H9 (cell line): ENCODE measurements around the gene IQSEC1. TPM values are rescaled to one million over a fixed set of nuclear protein-coding genes. Genes with fewer than 3 reads are reported as not detected.
A peak's percentile ranks its signal among the peaks of the same experiment; 100 is the strongest.

Experiments used
- DNase-seq: peaks from one replicate; pipeline ENCODE4 v3.0.0-alpha.2; 2017
- H2AFZ ChIP-seq: one replicate; pipeline ENCODE4 v1.6.1; 2013; ENCODE audit warnings: mild to moderate bottlenecking, low read length, control low read depth, moderate library complexity
- H2AK5ac ChIP-seq: 2 replicates; pipeline ENCODE4 v1.6.1; 2013; ENCODE audit warnings: low read length, control low read depth, mixed read lengths; ENCODE audit not compliant: insufficient read length
- H2BK120ac ChIP-seq: one replicate; pipeline ENCODE4 v1.6.1; 2013; ENCODE audit warnings: low read depth, mild to moderate bottlenecking, low read length, control low read depth, inconsistent platforms; ENCODE audit not compliant: poor library complexity, severe bottlenecking
- H2BK12ac ChIP-seq: 2 replicates; pipeline ENCODE4 v1.6.1; 2013; ENCODE audit warnings: low read length, control low read depth, mixed read lengths, low read depth; ENCODE audit not compliant: insufficient read length
- H2BK15ac ChIP-seq: 2 replicates; pipeline ENCODE4 v1.6.1; 2013; ENCODE audit warnings: low read depth, low read length, control low read depth
- H2BK20ac ChIP-seq: one replicate; pipeline ENCODE4 v1.6.1; 2013; ENCODE audit warnings: low read depth, mild to moderate bottlenecking, low read length, control low read depth, inconsistent platforms; ENCODE audit not compliant: poor library complexity, severe bottlenecking
- H2BK5ac ChIP-seq: 2 replicates; pipeline ENCODE4 v1.6.1; 2013; ENCODE audit warnings: low read length, control low read depth, mixed read lengths; ENCODE audit not compliant: insufficient read length
- H3K14ac ChIP-seq: 2 replicates; pipeline ENCODE4 v1.6.1; 2013; ENCODE audit warnings: low read length, control low read depth; ENCODE audit not compliant: insufficient read depth
- H3K18ac ChIP-seq: 2 replicates; pipeline ENCODE4 v1.6.1; 2013; ENCODE audit warnings: low read depth, mild to moderate bottlenecking, mixed read lengths, low read length, control low read depth; ENCODE audit not compliant: insufficient read length
- H3K23ac ChIP-seq: 2 replicates; pipeline ENCODE4 v1.6.1; 2013; ENCODE audit warnings: low read length, control low read depth, mixed read lengths, low read depth; ENCODE audit not compliant: insufficient read length
- H3K23me2 ChIP-seq: 2 replicates; pipeline ENCODE4 v1.6.1; 2013; ENCODE audit warnings: low read depth, mild to moderate bottlenecking, mixed read lengths, low read length, control low read depth; ENCODE audit not compliant: insufficient read length, poor library complexity, severe bottlenecking
- H3K27ac ChIP-seq: 2 replicates; pipeline ENCODE4 v1.5.1; 2013; ENCODE audit warnings: low read length, control low read depth, mixed read lengths, low read depth; ENCODE audit not compliant: insufficient read length
- H3K27me3 ChIP-seq: 2 replicates; pipeline ENCODE4 v1.6.1; 2013; ENCODE audit warnings: low read length, control low read depth, inconsistent platforms; ENCODE audit not compliant: insufficient read depth
- H3K4ac ChIP-seq: 2 replicates; pipeline ENCODE4 v1.6.1; 2013; ENCODE audit warnings: low read depth, mild to moderate bottlenecking, control low read depth, inconsistent platforms, low read length, moderate library complexity
- H3K4me1 ChIP-seq: 2 replicates; pipeline ENCODE4 v1.6.1; 2013; ENCODE audit warnings: low read length, control low read depth, inconsistent platforms; ENCODE audit not compliant: insufficient read depth
- H3K4me2 ChIP-seq: 2 replicates; pipeline ENCODE4 v1.6.1; 2013; ENCODE audit warnings: low read length, control low read depth, mixed read lengths; ENCODE audit not compliant: insufficient read length, insufficient read depth
- H3K56ac ChIP-seq: 2 replicates; pipeline ENCODE4 v1.6.1; 2013; ENCODE audit warnings: low read depth, mild to moderate bottlenecking, mixed read lengths, low read length, control low read depth; ENCODE audit not compliant: insufficient read length
- H3K79me1 ChIP-seq: 2 replicates; pipeline ENCODE4 v1.6.1; 2013; ENCODE audit warnings: low read depth, mild to moderate bottlenecking, moderate library complexity, low read length, control low read depth, inconsistent platforms; ENCODE audit not compliant: insufficient read depth, poor library complexity, severe bottlenecking
- H3K79me2 ChIP-seq: 2 replicates; pipeline ENCODE4 v1.6.1; 2013; ENCODE audit warnings: low read length, control low read depth, inconsistent platforms; ENCODE audit not compliant: insufficient read depth
- H3K9ac ChIP-seq: 2 replicates; pipeline ENCODE4 v1.6.1; 2013; ENCODE audit warnings: low read length, control low read depth, mixed read lengths; ENCODE audit not compliant: insufficient read length; ENCODE audit errors: extremely low read depth
- H3K9me3 ChIP-seq: one replicate; pipeline ENCODE4 v1.6.1; 2013; ENCODE audit warnings: low read depth, low read length, inconsistent platforms; ENCODE audit not compliant: control insufficient read depth
- H3T11ph ChIP-seq: one replicate; pipeline ENCODE4 v1.6.1; 2013; ENCODE audit warnings: mild to moderate bottlenecking, low read length, control low read depth, inconsistent platforms
- H4K20me1 ChIP-seq: one replicate; pipeline ENCODE4 v1.6.1; 2013; ENCODE audit not compliant: control insufficient read depth, insufficient read length, insufficient read depth
- H4K5ac ChIP-seq: 2 replicates; pipeline ENCODE4 v1.6.1; 2013; ENCODE audit warnings: low read depth, mild to moderate bottlenecking, mixed read lengths, low read length, control low read depth; ENCODE audit not compliant: insufficient read length
- H4K8ac ChIP-seq: replicated peaks from 2 replicates; pipeline ENCODE4 v1.6.1; 2013; ENCODE audit warnings: low read length, control low read depth, mixed read lengths, low read depth; ENCODE audit not compliant: insufficient read length
- H4K91ac ChIP-seq: 2 replicates; pipeline ENCODE4 v1.6.1; 2013; ENCODE audit warnings: low read depth, mild to moderate bottlenecking, moderate library complexity, mixed read lengths, low read length, control low read depth; ENCODE audit not compliant: insufficient read length
- H3K27ac Mint-ChIP-seq, 3 experiments: 2 replicates in 2 of 3; 3 replicates in 1 of 3; pipeline ENCODE4 v1.8.0; 2020 to 2021; ENCODE audit warnings: mixed read lengths in 3 of 3, mild to moderate bottlenecking in 1 of 3, moderate library complexity in 1 of 3
- H3K27me3 Mint-ChIP-seq: 2 replicates; pipeline ENCODE4 v1.8.0; 2021; ENCODE audit warnings: low read depth, mild to moderate bottlenecking, moderate library complexity, mixed read lengths
- H3K36me3 Mint-ChIP-seq, 3 experiments: 2 replicates in 2 of 3; 3 replicates in 1 of 3; pipeline ENCODE4 v1.8.0; 2020 to 2021; ENCODE audit warnings: low read depth in 3 of 3, mixed read lengths in 3 of 3; ENCODE audit not compliant: insufficient read depth in 1 of 3
- H3K4me1 Mint-ChIP-seq, 2 experiments: 2 replicates each; pipeline ENCODE4 v1.8.0; 2020; ENCODE audit warnings: mixed read lengths in 2 of 2
- H3K4me3 Mint-ChIP-seq, 2 experiments: 2 replicates in 1 of 2; 3 replicates in 1 of 2; pipeline ENCODE4 v1.8.0; 2020 to 2021; ENCODE audit warnings: mild to moderate bottlenecking in 2 of 2, mixed read lengths in 2 of 2, moderate library complexity in 1 of 2
- H3K9me3 Mint-ChIP-seq, 2 experiments: 2 replicates in 1 of 2; 3 replicates in 1 of 2; pipeline ENCODE4 v1.8.0; 2020; ENCODE audit warnings: mild to moderate bottlenecking in 2 of 2, mixed read lengths in 2 of 2, moderate library complexity in 1 of 2
- WGBS: extraction: QIAGEN DNeasy Blood & Tissue Kit; methylation state at CpG from one replicate; pipeline ENCODE4 v1.1.7; 2013; ENCODE audit warnings: missing lambda C conversion rate, low lambda C conversion rate, mixed read lengths; ENCODE audit not compliant: insufficient read length; ENCODE audit errors: extremely low coverage; 5-methylcytosine and 5-hydroxymethylcytosine counted together
- total RNA-seq: library from RNA; stranded (reverse); gene quantifications from 2 replicates; pipeline ENCODE4 v1.2.1, GENCODE V29; 2021
- TF ChIP-seq, protein P1 (sequence below): fragments of 200-600 bp; sonication (generic); conservative IDR thresholded peaks from 3 replicates; pipeline ENCODE4 v1.8.0; 2021; ENCODE audit warnings: antibody characterized with exemption, mild to moderate bottlenecking

IQSEC1 gene
- total RNA-seq, 1 experiment from 2014 or later, result 19.1 TPM

DNA sequence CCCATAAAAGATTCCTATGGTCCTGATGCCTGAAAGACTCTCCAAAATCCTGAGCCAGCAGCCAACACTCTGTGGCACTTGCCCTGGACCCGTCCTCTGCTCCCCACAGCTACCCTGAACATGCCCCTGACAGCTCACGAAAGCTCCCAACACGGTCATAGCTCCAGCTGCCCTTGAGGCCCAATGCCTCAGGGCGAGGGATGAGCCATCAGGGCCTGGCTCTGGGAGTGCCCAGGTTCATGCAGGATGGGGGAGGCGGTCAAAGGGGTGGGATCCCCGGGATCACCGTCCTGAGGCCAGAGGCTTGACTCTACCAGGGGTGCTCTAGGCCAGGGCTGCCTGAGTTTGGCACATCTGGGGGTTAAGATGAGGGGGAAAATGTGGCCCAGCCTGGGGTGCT, 159.1 kb downstream of the IQSEC1 start:
- H3K23ac ChIP-seq, result no peak overlapping the region
- no peak overlapping the region for H2AFZ ChIP-seq
- Mint-ChIP-seq H3K9me3 (no peaks in the 10 kb centered on the region; a peak in 1 of 5 replicates), H3K36me3 (peaks cover 36 to 51% (median 40%) of the 10 kb centered on the region in 3 experiments), H3K4me1 (peaks cover 0 to 9% of the 10 kb centered on the region in 2 experiments; a peak in 2 of 4 replicates), H3K4me3 (no peak overlapping the region), H3K27ac (peak overlapping the region in 1 of 3 experiments; percentile 70; a peak in 2 of 7 replicates), H3K27me3 (no peaks in the 10 kb centered on the region)
- no peak overlapping the region for H3K4me2 ChIP-seq
- no peak overlapping the region for H3K18ac ChIP-seq
- H3K4me1 ChIP-seq, result no peaks in the 10 kb centered on the region
- WGBS, result no CpG with 5 or more reads among the region's 7 CpGs
- H2AK5ac ChIP-seq, result no peak overlapping the region
- no peaks in the 10 kb centered on the region for H3K79me1 ChIP-seq
- TF ChIP-seq, protein P1, sequence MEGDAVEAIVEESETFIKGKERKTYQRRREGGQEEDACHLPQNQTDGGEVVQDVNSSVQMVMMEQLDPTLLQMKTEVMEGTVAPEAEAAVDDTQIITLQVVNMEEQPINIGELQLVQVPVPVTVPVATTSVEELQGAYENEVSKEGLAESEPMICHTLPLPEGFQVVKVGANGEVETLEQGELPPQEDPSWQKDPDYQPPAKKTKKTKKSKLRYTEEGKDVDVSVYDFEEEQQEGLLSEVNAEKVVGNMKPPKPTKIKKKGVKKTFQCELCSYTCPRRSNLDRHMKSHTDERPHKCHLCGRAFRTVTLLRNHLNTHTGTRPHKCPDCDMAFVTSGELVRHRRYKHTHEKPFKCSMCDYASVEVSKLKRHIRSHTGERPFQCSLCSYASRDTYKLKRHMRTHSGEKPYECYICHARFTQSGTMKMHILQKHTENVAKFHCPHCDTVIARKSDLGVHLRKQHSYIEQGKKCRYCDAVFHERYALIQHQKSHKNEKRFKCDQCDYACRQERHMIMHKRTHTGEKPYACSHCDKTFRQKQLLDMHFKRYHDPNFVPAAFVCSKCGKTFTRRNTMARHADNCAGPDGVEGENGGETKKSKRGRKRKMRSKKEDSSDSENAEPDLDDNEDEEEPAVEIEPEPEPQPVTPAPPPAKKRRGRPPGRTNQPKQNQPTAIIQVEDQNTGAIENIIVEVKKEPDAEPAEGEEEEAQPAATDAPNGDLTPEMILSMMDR, result no peak
- no peak overlapping the region for H3K56ac ChIP-seq
- H4K20me1 ChIP-seq, result no peaks in the 10 kb centered on the region
- H2BK15ac ChIP-seq, result no peak overlapping the region
- H3K4ac ChIP-seq, result no peak overlapping the region
- no peak overlapping the region for H4K91ac ChIP-seq
- H3K14ac ChIP-seq, result no peak overlapping the region
- no peaks in the 10 kb centered on the region for H3K23me2 ChIP-seq
- no peaks in the 10 kb centered on the region for H3K27me3 ChIP-seq
- no peak overlapping the region for H4K8ac ChIP-seq
- no peaks in the 10 kb centered on the region for H3K79me2 ChIP-seq
- no peak overlapping the region for H3T11ph ChIP-seq
- H2BK5ac ChIP-seq, result no peak overlapping the region
- no peak overlapping the region for H2BK12ac ChIP-seq
- no peak overlapping the region for H4K5ac ChIP-seq
- no peak for DNase-seq
- H2BK20ac ChIP-seq, result no peak overlapping the region
- no peak overlapping the region for H3K27ac ChIP-seq
- H3K9ac ChIP-seq, result no peak overlapping the region
- no peaks in the 10 kb centered on the region for H3K9me3 ChIP-seq
- H2BK120ac ChIP-seq, result no peak overlapping the region
